Left ventricle myocardium inferior (tissue), 1 donor: ENCODE measurements around the gene ZSWIM1. TPM values are rescaled to one million over a fixed set of nuclear protein-coding genes. Genes with fewer than 3 reads are reported as not detected.

Experiments used
- DNase-seq: peaks from one replicate; pipeline ENCODE4 v3.0.0-alpha.2; 2020
- H3K27ac ChIP-seq: fragments of 200-600 bp; replicated peaks from 2 replicates; pipeline ENCODE4 v1.8.0; 2021
- H3K27me3 ChIP-seq: fragments of 200-600 bp; 2 replicates; pipeline ENCODE4 v1.8.0; 2021; ENCODE audit warnings: low read depth
- H3K36me3 ChIP-seq: fragments of 200-600 bp; 2 replicates; pipeline ENCODE4 v1.8.0; 2021
- H3K4me1 ChIP-seq: fragments of 200-600 bp; 2 replicates; pipeline ENCODE4 v1.8.0; 2021
- H3K4me3 ChIP-seq: fragments of 200-600 bp; 2 replicates; pipeline ENCODE4 v1.8.0; 2021; ENCODE audit warnings: mild to moderate bottlenecking, moderate library complexity
- H3K9me3 ChIP-seq: fragments of 200-600 bp; replicated peaks from 2 replicates; pipeline ENCODE4 v1.8.0; 2021
- CTCF ChIP-seq: fragments of 200-600 bp; IDR thresholded peaks from 2 replicates; pipeline ENCODE4 v1.8.0; 2021; ENCODE audit warnings: antibody characterized with exemption, mild to moderate bottlenecking, borderline replicate concordance
- intact Hi-C: fragments of 100-400 bp; cut with micrococcal nuclease; formaldehyde crosslinking; loops from one replicate; pipeline ENCODE4 v1.11.0; 2022
- long read RNA-seq: library from polyadenylated mRNA; unstranded; transcript quantifications from one replicate; pipeline ENCODE4 v2.0.0, GENCODE V29; 2021
- total RNA-seq: library from RNA; stranded (reverse); fragmentation: NEBNext Ultra II Directional; extraction: Animal tissue kit (Norgen Biotek cat#: 25700); gene quantifications from one replicate; pipeline ENCODE4 v1.2.1, GENCODE V29; 2021
- donor health status: DM: no; HTN: yes; CAD: no; lungs with severe emphysema.

ZSWIM1 gene
- total RNA-seq, result 11.2 TPM
- long read RNA-seq, result 0 reads

- H3K36me3 ChIP-seq, result peaks cover 38% of the 10 kb centered on the region
- no peaks in the 10 kb centered on the region for H3K9me3 ChIP-seq
- peaks cover 48% of the 10 kb centered on the region for H3K4me1 ChIP-seq
- no peaks in the 10 kb centered on the region for H3K27me3 ChIP-seq
- H3K4me3 ChIP-seq, result peak within 1 kb of the TSS; percentile 78
- H3K27ac ChIP-seq, result peak within 1 kb of the TSS; percentile 88
- peak; percentile 100 for DNase-seq
- intact Hi-C loops, result no loop called here
- no peak for TF ChIP-seq CTCF
Observed at GRCh38 chr20:45880988-45881788, at the start of gene ZSWIM1. Gene ZSWIM1, plus strand, starts transcription at chr20:45881227. Its CDS starts 1,366 bp downstream, at chr20:45882593.

GRCh38 chr20:45832619-45833018, 48.4 kb upstream of the ZSWIM1 start:
- Histone ChIP-seq H3K4me3 (peak overlapping the region; percentile 89), H3K27me3 (no peaks in the 10 kb centered on the region), H3K27ac (peak overlapping the region; percentile 96), H3K4me1 (peaks cover 56% of the 10 kb centered on the region), H3K9me3 (no peaks in the 10 kb centered on the region), H3K36me3 (peaks cover 9% of the 10 kb centered on the region)
- intact Hi-C loops, result no loop called here
- no peak for DNase-seq
- no peak for TF ChIP-seq CTCF

- peaks cover 56% of the 10 kb centered on the region for H3K4me1 ChIP-seq
- intact Hi-C loops, result no loop called here
Observed at GRCh38 chr20:45833030-45833882, 47.8 kb upstream of the ZSWIM1 start, which contains the start of gene SNX21. Gene SNX21, plus strand, starts transcription at chr20:45833799. Its CDS starts 121 bp downstream, at chr20:45833920.

GRCh38 chr20:45833883-45834796, 46.9 kb upstream of the ZSWIM1 start:
- DNase-seq, result peak; percentile 79
- Histone ChIP-seq H3K27me3 (no peaks in the 10 kb centered on the region), H3K9me3 (no peaks in the 10 kb centered on the region), H3K4me3 (peak overlapping the region; percentile 89), H3K36me3 (peaks cover 23% of the 10 kb centered on the region), H3K4me1 (peaks cover 51% of the 10 kb centered on the region), H3K27ac (peak overlapping the region; percentile 96)
- TF ChIP-seq CTCF, result no peak
- intact Hi-C loops, result no loop called here

More at GRCh38 chr20:45833030-45833882, 47.8 kb upstream of the ZSWIM1 start, which contains the start of gene SNX21:
- H3K27ac ChIP-seq, result peak within 1 kb of the TSS; percentile 96
- no peaks in the 10 kb centered on the region for H3K9me3 ChIP-seq
- H3K4me3 ChIP-seq, result peak within 1 kb of the TSS; percentile 89
- peaks cover 16% of the 10 kb centered on the region for H3K36me3 ChIP-seq
- no peak for TF ChIP-seq CTCF
- peak; percentile 89 for DNase-seq
- no peaks in the 10 kb centered on the region for H3K27me3 ChIP-seq
